Body of pancreas (tissue), 4 donors: ENCODE measurements around the gene TSPYL2.

ENCODE experiments used
- POLR2A ChIP-seq, 3 donors: fragments of 450-650 bp; IDR thresholded peaks; one replicate each; pipeline ENCODE4 v1.6.1; 2016; ENCODE audit warnings: antibody characterized with exemption in 3 of 3, mild to moderate bottlenecking in 2 of 3
- TF ChIP-seq, protein P1 (sequence below), 7 experiments: fragments of 450-650 bp in 4 of 7; fragments of 200-600 bp in 3 of 7; sonication (generic) in 3 of 7; IDR thresholded peaks; one replicate each; pipeline ENCODE4 v1.5.1; 2016 to 2019; ENCODE audit warnings: antibody characterized with exemption in 7 of 7

DNA sequence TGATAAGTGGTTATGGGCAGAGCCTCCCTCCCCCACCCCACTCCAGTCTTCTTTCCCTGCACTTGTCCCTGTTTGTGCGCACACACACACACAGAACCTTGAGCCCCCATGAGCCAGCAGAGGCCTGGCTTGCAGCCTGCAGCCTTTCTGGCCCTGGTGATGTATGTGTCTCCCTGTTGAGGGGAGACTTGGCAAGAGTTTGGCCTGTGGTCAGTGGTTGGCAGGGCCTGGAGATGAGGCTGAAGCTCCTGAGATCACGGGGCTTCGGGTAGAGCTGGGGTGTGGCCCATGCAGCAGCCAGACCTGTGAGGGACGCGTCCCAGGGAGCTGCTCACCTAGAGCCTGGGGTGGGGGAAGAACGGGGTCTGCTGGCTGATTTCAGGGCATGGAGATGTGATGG is 31.3 kb upstream of the TSPYL2 start:
- TF ChIP-seq, protein P1, sequence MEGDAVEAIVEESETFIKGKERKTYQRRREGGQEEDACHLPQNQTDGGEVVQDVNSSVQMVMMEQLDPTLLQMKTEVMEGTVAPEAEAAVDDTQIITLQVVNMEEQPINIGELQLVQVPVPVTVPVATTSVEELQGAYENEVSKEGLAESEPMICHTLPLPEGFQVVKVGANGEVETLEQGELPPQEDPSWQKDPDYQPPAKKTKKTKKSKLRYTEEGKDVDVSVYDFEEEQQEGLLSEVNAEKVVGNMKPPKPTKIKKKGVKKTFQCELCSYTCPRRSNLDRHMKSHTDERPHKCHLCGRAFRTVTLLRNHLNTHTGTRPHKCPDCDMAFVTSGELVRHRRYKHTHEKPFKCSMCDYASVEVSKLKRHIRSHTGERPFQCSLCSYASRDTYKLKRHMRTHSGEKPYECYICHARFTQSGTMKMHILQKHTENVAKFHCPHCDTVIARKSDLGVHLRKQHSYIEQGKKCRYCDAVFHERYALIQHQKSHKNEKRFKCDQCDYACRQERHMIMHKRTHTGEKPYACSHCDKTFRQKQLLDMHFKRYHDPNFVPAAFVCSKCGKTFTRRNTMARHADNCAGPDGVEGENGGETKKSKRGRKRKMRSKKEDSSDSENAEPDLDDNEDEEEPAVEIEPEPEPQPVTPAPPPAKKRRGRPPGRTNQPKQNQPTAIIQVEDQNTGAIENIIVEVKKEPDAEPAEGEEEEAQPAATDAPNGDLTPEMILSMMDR (IDR thresholded peaks at IDR 0.05), result no peak
- TF ChIP-seq POLR2A (IDR thresholded peaks at IDR 0.05), result no peak
